Medulla oblongata (tissue), 1 donor: Measurements from ENCODE around the gene SMYD3.
"Not testable (repeated sequence)": the region's sequence is repeated elsewhere in the genome, so short reads cannot be mapped to it uniquely, and the experiment has no call there.

Source experiments
- DNase-seq: peaks from one replicate; pipeline ENCODE4 v3.0.0-alpha.2; 2015; ENCODE audit errors: extremely low spot score

SMYD3 gene

DNA sequence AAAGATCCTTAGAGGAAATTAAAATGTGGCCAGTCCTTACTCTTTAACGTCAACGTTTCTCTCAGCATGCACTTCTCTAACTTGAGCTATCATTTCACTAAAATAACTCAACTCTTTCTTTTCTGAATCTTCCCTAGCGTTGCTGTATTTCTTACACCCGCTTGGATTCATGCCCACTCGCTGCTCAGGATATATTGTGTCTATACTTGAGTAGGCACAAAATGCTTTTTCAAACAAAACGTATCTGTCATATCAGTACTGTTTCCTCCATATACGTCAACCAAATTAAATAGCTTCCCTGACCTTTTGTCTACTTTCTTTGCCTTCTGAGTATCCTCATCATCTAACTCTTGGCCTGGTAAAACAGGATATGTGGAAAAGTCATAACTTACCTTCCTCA, 549.7 kb downstream of the SMYD3 start:
- DNase-seq, result no peak

DNA sequence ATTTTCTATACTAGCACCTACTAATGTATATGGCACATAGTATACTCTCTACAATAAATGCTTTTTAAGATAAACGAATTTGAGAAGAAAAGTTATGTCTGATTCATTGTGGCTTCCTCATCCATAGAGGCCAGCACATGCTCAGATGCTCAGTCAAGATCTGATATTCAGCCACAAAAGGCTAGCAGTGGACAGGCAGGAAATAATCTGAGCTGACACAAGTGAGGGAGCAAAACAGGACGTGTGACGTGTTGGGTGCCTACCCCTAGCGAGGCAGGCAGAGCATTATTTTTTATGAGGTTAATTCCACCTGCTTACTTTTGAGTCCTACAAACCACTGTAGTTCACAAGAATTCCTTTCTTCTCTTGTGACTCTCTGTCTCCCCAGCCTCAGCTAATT, 550.9 kb downstream of the SMYD3 start:
- DNase-seq, result no peak

DNA sequence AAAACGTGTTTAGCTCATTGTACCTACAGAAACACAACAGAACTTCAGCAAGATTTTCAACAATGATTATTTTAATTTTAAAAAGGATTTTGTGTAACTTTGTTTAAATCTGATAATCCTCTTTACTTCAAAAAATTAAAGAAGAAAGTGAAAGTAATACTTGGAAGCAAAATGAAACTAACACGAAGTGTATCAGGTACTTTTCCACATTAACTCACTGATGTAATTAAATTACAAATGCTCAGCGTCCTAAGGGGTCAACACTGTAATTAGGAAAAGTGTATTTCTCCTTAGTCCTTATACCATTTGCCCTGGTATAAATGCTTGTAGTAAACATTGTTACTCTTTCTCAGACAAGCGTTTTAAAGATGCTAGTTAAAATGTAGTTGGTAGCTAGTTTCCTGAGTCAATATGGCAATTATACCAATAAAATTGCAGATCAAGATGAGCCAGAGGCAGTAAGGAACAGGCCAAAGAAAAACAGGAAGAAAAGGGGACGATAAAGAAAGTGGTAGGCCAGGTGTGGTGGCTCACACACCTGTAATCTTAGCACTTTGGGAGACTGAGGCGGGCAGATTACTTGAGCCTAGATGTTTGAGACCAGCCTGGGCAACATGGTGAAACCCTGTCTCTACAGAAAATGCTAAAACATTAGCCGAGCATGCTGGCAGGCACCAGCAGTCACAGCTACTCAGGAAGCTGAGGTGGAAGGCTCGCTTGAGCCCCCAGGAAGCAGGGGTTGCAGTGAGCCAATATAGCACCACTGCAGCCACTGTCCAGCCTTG, 553.0 kb downstream of the SMYD3 start:
- DNase-seq, result peak; percentile 23

DNA sequence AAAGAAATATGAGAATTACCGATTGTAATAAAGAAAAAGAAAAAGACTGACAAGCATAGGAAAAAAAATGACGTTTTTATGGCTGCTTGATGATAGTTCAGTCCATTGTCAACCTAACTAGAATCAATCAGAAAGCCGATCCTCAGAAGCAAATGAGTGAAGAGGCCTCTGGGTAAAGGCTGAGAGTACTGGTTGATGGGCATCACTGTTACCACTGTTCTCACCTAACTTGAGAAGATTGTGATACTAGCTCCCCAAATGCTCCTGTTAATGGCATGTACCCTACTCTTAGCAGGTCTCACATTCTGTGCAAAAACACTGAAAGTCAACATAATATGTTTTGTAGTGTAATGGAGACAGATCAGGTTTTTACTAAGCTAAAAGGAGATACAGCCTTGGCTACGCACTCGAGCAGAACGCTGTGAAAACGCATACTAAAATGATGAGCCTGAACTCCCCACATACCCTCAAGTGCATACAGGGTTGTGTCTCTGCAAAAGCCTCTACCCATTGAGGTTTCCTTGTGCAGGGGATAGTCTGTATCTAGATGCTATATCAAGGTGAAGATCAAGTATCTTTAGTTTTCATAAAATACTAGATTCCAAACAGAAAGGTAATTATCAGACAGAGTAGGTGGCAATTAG, 554.6 kb downstream of the SMYD3 start:
- DNase-seq, result no peak

DNA sequence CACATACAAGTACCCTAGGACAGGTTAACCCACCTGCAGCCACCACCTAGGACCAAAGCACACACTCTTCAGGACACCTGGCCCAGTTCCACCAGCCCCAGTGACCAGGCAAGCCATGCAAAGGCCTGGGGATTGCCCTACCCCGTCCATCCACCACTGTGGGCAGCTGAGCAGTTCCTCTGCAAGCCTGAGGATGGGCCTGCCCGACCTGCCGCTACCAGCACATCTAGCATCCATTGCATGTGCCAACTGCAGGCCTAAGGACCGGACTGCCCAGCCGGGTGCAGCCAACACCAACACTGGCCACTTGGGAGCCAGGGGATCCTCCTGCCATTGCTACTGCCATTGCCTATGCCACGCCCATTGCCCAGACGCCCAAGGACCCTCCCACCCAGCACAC, 558.3 kb downstream of the SMYD3 start:
- no peak for DNase-seq

DNA sequence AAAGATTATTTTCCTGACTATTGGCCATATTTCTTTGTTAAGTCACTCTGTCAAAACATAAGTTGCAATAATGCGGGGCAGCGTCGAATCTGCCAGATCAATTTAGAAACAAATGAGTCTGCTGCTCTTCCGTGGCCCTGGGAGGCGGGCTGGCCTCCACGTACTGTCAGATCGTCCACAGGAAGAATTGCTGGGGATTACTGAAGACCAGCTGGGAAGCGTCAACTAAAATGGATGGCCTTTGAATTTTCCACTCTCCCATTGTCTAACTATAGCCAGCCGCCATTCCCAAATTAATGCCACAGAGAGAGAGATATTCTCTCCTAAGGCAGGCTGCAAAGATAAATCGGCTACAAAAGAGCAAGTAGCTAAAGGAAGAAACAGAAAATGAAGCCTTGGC, 560.2 kb downstream of the SMYD3 start:
- DNase-seq, result no peak

DNA sequence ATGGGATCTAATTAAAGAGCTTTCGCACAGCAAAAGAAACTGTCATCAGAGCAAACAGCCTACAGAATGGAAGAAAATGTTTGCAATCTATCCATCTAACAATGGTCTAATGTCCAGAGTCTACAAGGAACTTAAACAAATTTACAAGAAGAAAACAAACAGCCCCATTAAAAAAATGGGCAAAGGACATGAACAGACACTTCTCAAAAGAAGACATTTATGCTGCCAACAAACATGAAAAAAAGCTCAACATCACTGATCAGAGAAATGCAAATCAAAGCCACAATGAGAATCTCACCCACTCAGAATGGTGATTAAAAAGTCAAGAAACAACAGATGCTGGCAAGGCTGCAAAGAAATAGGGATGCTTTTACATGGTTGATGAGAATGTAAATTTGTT, 561.9 kb downstream of the SMYD3 start:
- not testable (repeated sequence) for DNase-seq

DNA sequence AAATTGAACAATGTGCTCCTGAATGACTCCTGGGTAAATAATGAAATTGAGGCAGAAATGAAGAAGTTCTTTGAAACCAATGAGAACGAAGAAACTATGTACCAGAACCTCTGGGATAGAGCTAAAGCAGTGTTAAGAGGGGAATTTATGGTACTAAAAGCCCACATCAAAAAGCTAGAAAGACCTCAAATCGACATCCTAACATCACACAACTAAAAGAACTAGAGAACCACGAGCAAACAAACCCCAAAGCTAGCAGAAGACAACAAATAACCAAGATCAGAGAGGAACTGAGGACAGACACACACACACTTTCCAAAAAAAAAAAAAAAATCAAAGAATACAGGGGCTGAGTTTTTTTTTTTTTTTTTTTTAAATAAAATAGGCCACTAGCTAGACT, 564.2 kb downstream of the SMYD3 start:
- DNase-seq, result no peak

DNA sequence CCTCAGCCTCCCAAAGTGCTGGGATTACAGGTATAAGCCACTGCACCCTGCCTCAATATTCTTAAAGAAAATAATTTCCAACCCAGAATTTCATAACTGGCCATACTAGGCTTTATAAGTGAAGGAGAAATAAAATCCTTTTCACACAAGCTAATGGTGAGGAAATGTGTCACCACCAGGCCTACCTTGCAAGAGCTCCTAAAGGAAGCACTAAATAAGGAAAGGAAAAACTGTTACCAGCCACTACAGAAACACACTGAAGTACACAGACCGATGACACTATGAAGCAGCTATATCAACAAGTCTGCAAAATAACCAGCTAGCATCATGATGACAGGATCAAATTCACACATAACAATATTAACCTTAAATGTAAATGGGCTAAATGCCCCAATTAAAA, 565.3 kb downstream of the SMYD3 start:
- not testable (repeated sequence) for DNase-seq

DNA sequence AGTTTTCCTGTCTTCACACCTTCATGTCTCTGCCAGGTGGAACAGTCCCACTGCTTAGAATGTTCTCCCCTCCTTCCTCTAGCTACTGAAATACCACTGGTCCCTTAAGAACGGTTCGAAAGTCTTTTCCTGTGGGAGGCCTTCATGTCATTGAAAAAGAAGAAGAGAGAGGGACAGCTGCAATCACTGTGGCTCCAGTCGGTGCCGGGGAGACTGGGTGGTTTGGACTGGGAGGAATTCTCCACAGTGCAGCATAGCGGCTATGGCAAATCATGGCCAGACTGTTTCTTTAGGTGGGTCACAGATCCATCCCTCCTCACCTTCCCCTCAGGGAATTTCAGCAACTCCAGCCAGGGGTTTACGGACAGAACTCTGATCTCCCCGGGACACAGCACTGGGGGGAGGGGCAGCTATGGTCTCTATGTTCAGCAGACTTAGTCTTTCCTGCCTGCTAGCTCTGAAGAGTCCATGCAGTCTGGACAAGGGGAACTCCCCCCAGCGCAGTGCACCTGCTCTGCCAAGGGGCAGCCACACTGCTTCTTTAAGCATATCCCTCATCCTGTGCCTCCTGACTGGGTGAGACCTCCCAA, 567.2 kb downstream of the SMYD3 start:
- DNase-seq, result no peak

DNA sequence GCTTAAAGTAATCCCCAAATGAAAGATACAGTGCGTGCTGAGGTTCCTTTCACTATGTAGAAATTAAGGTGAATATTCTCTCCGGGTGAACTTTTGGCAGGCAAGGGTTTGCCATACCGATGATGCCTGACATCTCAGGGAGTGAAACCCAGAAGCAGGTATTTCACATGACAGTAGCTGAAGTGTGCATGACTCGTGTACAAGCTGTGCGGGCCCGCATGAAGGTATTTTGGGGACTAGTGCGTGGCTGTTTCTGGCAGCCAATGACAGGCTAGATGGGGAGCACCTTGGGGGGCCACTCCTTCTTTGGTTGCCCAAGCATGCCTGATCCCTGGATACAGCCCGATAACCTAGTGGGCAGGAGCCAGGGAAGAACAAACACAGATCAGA, 569.0 kb downstream of the SMYD3 start:
- no peak for DNase-seq

DNA sequence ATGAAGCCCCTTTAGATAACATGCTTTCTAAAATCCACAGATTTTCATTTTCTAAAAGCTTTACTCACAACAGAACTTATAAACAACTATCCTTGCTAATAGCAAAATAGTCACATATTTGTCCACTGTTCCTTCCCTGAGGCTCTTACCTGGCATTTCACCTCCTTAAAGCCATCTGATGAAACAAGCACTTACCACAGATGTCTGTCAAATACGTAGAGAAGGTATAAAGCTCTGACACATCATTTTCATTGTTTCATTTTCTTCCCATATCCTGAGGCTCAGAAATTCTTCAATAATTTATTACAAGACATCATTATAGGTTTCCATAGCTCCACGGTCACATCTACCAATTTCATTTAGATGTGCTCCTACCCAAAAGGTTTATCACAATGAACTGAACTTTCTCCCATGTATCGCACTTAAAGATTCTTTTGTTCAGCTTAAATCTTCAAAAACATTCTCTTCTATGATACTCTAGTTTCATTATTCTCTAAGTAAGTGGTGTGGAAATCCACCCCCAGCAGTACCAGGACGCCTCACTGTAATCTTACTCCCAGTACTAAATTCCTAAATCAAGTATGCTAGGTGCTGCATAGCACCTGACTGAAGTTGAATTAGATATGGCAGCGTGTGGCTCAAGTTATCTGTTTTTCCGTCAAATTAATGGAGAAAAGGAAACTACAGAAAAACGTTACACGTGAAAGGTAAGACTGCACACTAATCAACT, 569.6 kb downstream of the SMYD3 start:
- DNase-seq, result no peak

DNA sequence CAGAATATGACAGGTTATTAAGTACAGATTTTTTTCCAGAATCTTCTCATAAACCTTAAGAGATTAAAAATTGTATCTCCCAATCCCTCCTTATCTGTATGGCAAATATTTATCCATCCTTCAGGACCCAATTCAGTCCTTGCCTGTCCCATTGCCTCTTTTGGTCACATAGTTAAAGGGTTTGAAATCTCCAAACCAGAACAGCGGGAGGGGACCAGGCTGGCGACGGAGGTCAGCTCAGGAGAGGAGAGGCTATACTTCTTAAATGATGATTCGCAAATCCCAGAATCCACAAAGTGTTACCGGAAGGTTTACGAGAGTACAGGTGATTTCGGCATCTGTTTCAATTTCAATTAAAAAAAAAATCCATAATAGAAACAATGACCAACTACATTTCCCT, 572.7 kb downstream of the SMYD3 start:
- no peak for DNase-seq

DNA sequence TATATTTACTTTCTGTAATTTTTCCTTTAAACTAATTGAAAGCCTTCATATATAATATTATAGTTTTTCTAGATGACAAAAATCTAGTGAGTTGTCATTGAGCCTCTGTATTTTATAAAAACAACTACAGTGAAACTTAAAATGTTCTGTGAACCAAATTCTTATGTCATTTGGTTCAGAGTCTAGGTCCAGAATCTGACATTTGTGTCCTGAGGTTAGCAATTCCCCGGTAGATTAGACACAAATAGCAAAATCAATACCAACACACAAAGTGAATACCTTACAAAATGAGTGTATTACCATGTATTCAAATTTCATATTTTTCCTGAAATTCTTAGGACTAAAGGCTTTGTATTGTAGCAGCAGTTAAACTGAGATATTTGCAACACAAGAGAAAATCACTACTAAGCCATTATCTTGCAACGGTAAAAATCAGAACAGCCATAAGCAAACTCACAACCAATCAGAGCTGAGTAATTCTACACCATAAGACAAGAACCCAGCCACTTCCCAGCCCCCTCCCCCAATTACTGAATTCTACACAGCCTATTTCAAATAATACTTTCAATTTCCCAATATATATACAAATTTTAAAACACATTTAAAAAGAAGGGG, 573.5 kb downstream of the SMYD3 start:
- DNase-seq, result no peak

DNA sequence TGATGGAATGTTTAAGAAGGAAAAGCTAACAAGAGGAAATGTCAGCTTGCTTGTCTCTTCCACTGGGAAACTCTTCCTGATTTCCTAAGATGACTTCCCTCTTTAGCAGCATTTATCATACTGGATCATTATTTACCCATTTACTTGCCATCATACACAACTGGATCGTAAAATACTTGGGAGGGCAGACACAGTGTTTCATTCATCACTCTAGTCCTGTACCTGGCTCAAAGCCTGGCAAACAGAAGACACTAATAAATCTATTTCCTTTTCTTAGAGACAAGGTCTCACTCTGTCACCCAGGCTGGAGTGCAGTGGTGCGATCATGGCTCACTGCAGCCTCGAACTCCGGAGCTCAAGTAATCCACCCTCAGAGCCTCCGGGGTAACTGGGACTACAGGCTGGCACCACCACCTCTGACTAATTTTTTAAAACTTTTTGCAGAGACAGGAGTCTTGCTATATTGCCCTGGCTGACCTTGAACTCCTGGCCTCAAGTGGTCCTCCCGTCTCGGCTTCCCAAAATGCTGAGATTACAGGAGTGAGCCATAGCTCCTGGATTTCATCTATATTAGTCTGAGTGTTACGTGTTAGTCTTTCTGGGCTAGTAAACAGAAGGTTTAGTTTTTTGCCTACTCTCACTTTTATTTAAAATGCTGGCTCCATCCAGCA, 574.6 kb downstream of the SMYD3 start:
- no peak for DNase-seq

DNA sequence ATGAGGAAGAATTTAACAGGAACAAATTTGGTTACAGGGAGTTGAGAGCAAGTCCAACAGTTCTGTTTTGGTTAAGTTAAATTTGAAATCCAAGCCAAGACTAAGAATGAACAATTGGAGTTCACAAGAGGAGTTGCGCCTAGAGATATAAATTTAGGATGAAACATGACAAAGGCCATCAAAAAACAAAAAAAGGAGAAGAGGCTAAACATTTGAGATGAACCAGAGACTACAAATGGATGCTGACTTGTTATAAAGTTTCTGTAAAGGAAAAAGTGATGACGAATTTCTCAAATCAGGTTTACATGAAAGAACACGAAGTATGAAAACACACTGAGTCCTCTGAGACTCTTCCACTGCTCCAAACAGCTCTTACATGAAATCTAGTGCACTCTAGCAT, 575.6 kb downstream of the SMYD3 start:
- no peak for DNase-seq

DNA sequence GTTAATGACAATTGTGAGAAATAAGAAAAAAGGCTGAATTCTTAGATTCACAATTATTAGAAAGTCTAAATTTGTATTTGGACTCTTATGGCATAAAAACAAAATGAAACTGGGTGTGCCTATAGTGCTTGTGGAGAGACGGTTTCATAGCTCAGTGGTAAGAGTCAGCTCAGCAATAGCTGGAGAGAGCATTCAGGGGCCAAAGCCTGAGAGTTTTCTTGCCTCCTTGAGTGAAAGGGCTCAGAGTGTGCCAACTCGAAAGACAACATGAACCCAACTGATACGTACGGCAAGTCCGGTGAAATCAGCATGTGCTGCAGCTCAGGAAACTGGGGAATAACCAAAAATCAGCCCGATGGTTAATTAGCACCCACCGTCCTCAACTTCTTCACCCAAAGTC, 577.9 kb downstream of the SMYD3 start:
- no peak for DNase-seq

DNA sequence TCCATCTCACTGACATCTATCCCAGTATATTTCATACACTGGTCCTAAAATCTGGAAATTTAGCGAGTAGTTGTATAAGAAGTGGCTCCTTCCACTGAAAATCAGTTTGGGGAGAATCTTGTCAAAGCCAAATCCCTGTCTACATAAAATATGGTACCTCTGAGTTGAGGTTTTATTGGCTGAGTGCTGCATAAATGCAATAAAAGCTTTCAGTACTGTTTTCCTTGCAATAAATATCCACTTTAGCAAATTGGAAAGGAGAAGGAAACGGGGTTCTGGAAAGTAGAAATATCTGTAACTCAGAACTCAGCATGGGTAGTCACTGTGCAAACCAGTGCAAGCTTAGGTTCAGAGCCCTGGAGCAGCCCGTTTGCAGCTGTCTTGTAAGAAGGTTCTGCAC, 580.2 kb downstream of the SMYD3 start:
- DNase-seq, result no peak

DNA sequence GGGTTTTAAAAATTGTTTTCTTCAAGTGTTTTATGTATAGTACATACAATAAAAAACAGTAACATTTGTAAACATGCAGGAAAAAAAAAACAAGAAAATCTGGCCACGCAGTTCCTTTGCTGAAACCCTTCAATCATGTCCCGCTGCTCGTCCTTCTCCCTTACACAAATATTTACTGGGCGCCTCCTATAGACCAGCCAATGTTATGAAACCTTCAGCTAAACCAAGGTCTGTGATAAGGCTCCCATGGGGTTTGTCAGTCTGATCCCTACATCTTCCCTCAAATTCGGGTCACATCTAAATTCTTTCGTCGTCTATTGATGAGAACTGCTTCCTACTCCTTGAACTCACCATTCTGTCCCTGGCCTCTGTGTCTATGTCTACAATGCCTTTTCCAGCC, 583.9 kb downstream of the SMYD3 start:
- DNase-seq, result no peak

DNA sequence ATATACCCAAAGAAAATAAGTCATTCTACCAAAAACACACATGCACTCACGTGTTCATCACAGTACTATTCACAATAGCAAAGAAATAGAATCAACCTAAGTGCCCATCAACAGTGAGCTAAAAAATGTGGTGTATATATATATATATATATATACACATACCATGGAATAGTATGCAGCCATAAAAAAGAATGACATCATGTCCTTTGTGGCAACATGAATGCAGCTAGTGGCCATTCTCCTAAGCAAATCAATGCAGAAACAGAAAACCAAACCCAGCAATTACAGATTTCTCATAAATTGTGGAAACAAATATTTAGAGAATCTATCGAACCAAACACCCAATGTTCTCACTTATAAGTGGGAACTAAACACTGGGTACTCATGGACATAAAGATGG, 585.7 kb downstream of the SMYD3 start:
- DNase-seq, result no peak

DNA sequence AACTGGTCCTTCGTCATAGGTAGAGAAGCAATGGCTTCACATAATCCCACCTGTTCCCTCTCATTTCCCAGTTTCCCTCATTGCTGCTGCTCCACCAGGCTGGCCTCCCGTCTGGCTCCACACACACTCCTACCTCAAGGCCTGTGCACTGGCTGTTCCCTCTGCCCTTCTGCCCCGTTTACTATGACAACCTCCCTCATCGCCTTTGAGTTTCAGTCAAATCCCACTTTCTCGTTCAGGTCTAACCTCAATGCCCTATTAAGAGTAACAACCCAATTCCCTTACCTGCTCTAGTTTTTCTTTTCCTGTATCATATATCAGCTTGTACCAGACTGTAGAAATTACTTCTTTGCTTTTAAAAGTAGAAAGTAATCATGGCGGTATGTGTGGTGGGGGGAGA, 589.7 kb downstream of the SMYD3 start:
- no peak for DNase-seq

DNA sequence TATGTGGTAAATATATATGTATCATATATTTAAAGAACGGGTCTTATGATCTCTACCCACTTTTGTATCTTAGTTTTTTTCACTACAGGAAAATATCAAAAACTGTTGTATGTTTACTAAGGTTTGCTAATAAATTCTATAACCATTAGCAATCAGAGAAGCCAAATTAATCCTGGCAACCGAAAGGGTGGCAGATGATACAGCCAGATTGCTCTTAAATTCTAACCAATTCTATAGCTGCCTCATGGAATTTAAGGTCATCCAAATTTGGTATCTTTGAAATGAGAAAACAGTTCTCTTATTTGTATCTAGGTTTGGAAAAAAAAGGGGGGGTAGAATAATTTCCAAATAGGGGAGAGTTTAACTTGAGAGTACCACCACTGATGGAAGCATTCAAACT, 591.2 kb downstream of the SMYD3 start:
- no peak for DNase-seq
